Lung microvascular endothelial cell (primary cell): Measurements from ENCODE around the gene TET3. TPM values are rescaled to one million over a fixed set of nuclear protein-coding genes. Genes with fewer than 3 reads are reported as not detected.

Experiments used
- DNase-seq, 2 donors: peaks; one replicate each; pipeline versions ENCODE4 v3.0.0 to v3.0.0-alpha.2; 2010; ENCODE audit warnings: low read depth in 2 of 2
- total RNA-seq: library from RNA; depleted of rRNA; stranded (reverse); fragments of >200 nt; gene quantifications from 2 replicates; pipeline ENCODE4 v1.2.1, GENCODE V29; 2014

TET3 gene
- total RNA-seq, 1 donor from 2014 or later = 4.0 TPM

- peak; percentile 31 to 56 for DNase-seq
These were observed 2.6 kb downstream of the TET3 start for GRCh38 chr2:73987109-73987947.

- no peak for DNase-seq
These were observed 3.4 kb downstream of the TET3 start for GRCh38 chr2:73987948-73988700.

- no peak for DNase-seq
These were observed 5.3 kb downstream of the TET3 start for GRCh38 chr2:73989972-73990371.

DNA sequence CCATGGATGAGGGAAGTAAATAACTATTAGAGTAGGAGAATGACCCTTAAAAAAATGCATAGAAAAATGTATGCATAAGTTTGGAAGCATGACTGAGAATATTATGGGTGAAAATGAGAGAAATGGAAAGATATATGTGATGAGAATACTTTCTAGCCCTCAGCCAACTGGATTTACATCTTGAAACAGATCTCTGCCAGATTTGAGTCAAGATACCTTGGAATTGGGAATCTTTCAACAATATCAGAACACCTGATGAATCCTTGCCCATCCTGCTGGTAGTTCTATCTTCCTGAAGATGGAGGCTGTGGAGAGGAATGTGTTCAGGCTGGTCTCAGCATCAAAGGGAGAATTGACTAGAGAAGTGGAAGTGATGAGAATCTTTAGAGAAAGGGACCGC is 5.8 kb downstream of the TET3 start:
- no peak for DNase-seq

DNA sequence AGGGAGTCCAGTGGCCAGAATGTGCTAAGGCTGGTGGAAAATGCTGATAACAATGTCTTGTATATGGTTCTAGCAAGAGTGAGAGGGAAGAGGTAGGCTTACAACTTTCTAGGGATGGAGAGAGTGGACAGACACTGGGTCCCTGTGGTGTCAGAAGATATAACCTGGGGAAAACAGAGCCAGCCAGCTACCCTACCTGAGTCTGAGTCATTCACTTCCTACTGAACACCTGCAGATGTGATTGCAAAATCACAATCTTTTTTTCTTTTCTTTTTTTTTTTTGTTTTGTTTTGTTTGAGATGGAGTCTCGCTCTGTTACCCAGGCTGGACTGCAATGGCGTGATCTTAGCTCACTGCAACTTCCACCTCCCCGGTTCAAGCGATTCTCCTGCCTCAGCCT is 7.3 kb downstream of the TET3 start:
- DNase-seq = no peak

GRCh38 chr2:73993376-73993775 is 8.7 kb downstream of the TET3 start:
- no peak for DNase-seq

- DNase-seq = no peak
These were observed 9.1 kb downstream of the TET3 start for GRCh38 chr2:73993778-73994177.

DNA sequence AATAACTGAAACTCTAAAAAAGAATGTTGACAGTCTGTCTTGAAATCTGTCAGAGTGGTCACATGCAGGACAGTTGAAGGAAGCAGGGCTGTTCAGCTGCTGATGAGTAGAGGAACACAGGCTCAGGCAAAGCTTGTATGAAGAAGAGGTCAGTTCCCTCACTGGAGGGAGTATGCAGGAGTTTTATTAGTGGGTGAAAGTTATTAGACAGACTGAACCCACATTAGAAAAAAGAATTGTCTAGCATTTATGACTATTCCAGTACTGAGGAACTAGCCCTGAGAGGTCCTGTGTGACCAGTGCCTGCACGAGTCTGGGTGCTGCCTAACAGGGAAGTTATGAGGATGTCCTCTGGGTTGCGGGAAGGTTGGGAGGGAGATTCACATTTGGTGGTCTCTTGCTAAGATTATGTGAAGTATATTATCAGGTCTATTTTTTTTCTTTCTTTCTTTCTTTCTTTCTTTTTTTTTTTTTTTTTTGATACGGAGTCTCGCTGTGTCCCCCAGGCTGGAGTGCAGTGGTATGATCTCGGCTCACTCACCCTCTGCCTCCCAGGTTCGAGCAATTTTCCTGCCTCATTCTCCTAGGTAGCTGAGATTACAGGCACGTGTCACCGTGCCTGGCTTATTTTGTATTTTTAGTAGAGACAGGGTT is 9.6 kb downstream of the TET3 start:
- DNase-seq = no peak

GRCh38 chr2:73995810-73996209 is 11.1 kb downstream of the TET3 start:
- no peak for DNase-seq

- DNase-seq = no peak
These were observed 13.1 kb downstream of the TET3 start for GRCh38 chr2:73997813-73998212.

GRCh38 chr2:73998451-73998850 is 13.7 kb downstream of the TET3 start:
- DNase-seq = no peak

DNA sequence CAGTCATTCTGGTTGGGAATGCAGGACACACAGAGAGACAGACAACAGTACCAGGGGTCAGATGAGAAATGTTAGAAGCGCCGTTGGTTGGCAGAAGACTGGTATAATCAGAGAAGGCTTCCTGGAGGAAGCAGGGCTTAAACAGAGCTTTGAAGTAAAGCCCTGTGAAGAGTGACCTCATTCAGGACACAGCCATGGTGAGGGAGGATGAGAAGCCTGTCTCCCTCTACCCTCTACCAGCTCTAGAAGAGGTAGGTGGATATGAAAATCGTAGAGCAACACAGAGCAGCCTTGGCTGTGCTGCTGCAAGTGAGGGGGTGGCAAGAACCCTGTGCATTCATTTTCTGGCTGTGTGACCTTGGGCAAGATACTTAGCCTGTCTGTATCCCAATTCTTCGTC is 14.2 kb downstream of the TET3 start:
- no peak for DNase-seq

DNA sequence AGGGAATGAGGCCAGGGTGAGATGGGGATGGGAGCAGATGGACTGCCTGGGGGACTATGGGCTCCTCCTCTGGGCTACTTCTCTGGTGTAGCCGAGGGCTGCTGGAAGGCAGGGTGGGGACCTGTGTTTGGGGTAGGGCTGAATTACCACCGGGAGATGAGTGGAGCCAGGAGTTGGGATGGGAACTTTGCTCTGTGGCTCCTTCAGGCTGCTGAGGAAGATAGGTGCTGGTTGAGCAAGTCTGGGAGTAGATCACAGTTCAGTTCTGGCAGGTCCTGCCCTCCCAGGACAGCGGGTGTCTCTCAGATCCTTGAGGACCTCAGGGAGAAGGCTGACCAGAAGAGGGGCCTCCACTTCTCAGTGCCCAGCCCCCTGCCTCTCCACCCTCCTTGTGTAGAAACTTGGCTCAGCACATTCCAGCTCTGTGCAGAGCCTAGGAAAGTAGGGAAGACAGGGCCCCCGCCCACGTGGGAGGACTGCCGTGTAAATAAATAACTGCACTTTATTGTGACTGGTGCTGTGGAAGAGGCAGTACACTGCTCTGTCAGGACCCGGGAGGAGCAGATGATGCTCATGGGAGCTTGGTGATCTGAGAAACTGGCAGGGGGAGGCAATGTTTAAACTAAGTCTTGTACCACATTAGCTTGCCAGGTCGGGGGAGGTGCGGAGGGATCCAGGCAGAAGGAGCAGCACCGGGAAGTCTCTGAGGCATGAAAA is 15.3 kb downstream of the TET3 start:
- DNase-seq = no peak

DNA sequence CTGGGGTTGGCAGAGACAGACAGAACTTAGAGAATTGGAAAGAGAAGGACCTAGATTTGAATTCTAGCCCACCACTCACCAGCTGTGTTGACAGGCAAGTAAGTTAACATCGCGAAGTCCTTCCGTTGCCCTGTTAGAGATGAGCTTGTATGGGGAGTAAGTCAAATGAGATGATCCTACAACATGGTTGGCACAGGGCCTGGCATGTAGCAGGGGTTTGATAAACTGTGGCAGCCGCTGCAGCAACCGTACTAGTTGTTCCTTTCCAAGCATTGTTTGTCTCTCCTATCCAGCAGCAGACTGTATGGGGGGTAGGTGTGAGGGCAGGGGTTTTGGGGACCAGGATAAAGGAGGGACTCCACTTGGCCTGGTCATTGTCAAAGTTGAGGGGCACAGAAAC is 16.0 kb downstream of the TET3 start:
- no peak for DNase-seq

DNA sequence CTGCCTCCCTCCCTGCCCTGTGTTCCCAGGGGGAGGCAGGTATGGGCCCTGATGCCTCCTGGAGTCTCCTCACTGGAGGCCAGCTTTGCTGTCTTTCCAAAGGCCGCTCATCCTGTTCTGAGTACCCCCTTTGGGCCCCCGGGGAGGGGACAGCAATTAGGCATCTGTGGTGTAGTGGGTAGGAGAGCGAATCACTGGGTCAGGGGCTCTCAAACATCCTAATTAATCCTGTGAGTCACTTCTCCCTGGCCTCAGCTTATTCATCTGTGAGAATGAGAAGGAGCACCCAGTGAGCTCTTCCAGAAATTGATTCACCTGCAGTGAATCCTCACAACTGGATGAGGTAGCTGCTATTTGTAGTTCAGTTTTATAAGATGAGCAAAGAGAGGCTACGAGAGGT is 16.4 kb downstream of the TET3 start:
- no peak for DNase-seq

DNA sequence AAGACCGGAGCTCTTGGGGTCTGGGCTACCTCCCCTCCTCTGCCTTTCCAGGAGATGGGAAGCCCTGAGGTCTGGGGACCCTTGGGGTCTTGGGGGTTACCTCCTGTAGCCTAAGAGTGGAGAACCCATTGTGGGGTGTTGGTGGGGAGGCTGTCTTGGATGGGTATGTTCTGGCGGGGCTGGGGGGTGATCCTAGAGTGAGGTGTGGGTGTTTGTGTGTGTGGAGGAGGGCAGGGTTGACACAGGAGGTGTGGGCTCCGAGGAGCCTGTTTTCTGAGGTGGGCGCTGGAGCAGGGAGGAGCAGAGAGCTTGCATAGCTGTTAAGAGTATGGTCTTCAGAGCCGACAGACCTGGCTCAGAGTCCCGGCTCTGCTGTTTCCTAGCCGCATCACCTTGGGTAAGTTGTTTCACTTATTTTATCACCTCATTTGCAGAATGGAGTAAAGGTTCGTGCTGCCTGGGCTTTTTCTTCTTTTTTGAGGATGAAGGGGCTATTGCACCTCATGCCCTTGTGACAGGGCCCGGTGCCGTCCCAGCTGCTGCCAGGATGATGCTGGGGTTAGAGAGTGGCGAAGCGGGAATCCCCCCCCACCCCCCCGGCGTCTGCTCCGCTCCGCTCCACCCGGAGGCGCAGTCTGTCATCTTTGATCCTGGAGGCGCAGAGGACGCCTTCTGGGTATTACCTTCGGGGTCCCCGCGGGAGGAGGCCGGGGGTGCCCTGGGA is 17.2 kb downstream of the TET3 start:
- peak in 1 of 2 donors; percentile 27 for DNase-seq

- DNase-seq = peak; percentile 88 to 89
These were observed 18.1 kb downstream of the TET3 start for GRCh38 chr2:74002505-74003421.

- DNase-seq = no peak
These were observed 18.9 kb downstream of the TET3 start for GRCh38 chr2:74003494-74004211.
